Type B pancreatic cell (in vitro differentiated cells): Measurements from ENCODE around the gene MAML2. TPM values are rescaled to one million over a fixed set of nuclear protein-coding genes. Genes with fewer than 3 reads are reported as not detected.

Source experiments
- DNase-seq: peaks from one replicate; pipeline ENCODE4 v3.0.0; 2021; ENCODE audit warnings: mixed read lengths; ENCODE audit not compliant: unreplicated experiment; ENCODE audit errors: extremely low spot score
- H3K27ac Mint-ChIP-seq: 2 replicates; pipeline ENCODE4 v1.8.0; 2021; ENCODE audit warnings: mild to moderate bottlenecking, mixed read lengths
- H3K27me3 Mint-ChIP-seq: 2 replicates; pipeline ENCODE4 v1.8.0; 2021; ENCODE audit warnings: mixed read lengths
- H3K36me3 Mint-ChIP-seq: 2 replicates; pipeline ENCODE4 v1.8.0; 2021; ENCODE audit warnings: mixed read lengths
- H3K4me1 Mint-ChIP-seq: one replicate; pipeline ENCODE4 v1.8.0; 2021; ENCODE audit warnings: mixed read lengths; ENCODE audit not compliant: unreplicated experiment
- H3K4me3 Mint-ChIP-seq: 2 replicates; pipeline ENCODE4 v1.8.0; 2021; ENCODE audit warnings: mild to moderate bottlenecking, mixed read lengths
- H3K9me3 Mint-ChIP-seq: 2 replicates; pipeline ENCODE4 v1.8.0; 2021; ENCODE audit warnings: mixed read lengths
- total RNA-seq: library from RNA; stranded (reverse); gene quantifications from 2 replicates; pipeline ENCODE4 v1.2.1, GENCODE V29; 2021; ENCODE audit warnings: low replicate concordance
- TF ChIP-seq, protein P1 (sequence below): fragments of 200-600 bp; sonication (generic); conservative IDR thresholded peaks from 2 replicates; pipeline ENCODE4 v1.5.0; 2021; ENCODE audit warnings: antibody characterized with exemption, mild to moderate bottlenecking

MAML2 gene
- total RNA-seq, 1 donor from 2014 or later = 20.8 TPM

GRCh38 chr11:96196181-96196662 lies 146.8 kb downstream of the MAML2 start:
- TF ChIP-seq, protein P1, sequence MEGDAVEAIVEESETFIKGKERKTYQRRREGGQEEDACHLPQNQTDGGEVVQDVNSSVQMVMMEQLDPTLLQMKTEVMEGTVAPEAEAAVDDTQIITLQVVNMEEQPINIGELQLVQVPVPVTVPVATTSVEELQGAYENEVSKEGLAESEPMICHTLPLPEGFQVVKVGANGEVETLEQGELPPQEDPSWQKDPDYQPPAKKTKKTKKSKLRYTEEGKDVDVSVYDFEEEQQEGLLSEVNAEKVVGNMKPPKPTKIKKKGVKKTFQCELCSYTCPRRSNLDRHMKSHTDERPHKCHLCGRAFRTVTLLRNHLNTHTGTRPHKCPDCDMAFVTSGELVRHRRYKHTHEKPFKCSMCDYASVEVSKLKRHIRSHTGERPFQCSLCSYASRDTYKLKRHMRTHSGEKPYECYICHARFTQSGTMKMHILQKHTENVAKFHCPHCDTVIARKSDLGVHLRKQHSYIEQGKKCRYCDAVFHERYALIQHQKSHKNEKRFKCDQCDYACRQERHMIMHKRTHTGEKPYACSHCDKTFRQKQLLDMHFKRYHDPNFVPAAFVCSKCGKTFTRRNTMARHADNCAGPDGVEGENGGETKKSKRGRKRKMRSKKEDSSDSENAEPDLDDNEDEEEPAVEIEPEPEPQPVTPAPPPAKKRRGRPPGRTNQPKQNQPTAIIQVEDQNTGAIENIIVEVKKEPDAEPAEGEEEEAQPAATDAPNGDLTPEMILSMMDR = no peak
- Mint-ChIP-seq H3K4me3 (peak overlapping the region; percentile 6), H3K27me3 (no peaks in the 10 kb centered on the region), H3K4me1 (peaks cover 62% of the 10 kb centered on the region), H3K9me3 (peaks cover 10% of the 10 kb centered on the region), H3K27ac (peak overlapping the region; percentile 75), H3K36me3 (peaks cover 22% of the 10 kb centered on the region)
- DNase-seq = no peak

DNA sequence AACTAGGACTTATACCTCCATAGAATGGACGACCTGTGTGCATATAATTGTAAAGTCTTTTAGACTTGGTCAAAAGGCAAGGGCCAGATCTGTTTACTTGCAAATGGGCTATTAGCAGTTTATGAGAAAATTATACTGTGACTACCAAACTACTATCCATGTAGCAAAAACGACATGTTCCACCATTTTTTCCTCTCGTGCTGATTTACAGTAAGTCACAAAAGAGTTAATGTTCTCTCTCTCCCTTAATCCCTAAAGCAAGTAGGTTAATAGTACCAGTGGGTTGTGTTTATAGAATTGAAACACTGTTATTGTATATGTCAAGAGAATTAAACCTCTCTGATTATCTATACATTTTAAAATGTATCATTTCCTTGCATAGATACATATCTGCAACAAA lies 147.3 kb downstream of the MAML2 start:
- peaks cover 56% of the 10 kb centered on the region for H3K4me1 Mint-ChIP-seq
- H3K9me3 Mint-ChIP-seq = peaks cover 10% of the 10 kb centered on the region
- no peaks in the 10 kb centered on the region for H3K27me3 Mint-ChIP-seq
- peak overlapping the region; percentile 6 for H3K4me3 Mint-ChIP-seq
- no peak for DNase-seq
- peaks cover 21% of the 10 kb centered on the region for H3K36me3 Mint-ChIP-seq
- TF ChIP-seq, protein P1 = no peak
- H3K27ac Mint-ChIP-seq = peak overlapping the region; percentile 75

DNA sequence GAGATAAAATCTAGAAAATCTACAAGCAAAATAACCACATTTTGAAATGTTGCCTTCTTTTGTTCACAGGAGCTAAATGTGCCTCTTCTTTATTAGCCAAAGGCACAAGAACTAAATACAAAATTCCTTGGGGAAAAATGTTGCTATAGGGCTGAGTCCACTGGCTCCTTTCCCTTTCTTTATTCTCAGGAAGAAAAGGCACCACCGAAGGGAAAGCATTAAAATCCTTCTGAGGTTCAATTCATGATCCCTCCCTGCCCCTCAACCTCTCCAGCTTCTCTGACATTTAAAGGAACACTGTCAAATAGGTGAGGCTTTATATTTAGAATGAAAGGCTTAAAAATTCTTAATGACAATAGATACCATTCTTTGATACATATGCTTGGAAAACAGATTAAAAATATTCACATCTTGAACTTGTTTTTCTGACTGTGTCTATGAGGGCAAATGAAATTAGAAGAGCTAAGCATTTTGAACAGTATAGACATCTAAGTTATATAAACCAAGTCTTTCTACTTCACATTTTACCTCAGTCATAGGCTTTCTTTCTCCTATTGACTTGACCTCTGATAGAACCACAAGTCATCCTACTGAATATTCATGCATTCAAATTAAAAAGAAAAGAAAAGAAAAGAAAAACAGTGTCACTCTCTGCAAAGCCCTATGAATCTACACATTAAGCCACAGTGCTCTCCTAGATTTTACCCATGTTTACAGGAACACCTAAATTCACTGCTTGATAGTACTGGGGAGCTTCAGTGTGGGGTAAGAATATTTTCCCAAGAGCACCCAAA lies 148.2 kb downstream of the MAML2 start:
- no peaks in the 10 kb centered on the region for H3K27me3 Mint-ChIP-seq
- no peak for DNase-seq
- H3K27ac Mint-ChIP-seq = peak overlapping the region; percentile 35
- TF ChIP-seq, protein P1 = no peak
- peaks cover 5% of the 10 kb centered on the region for H3K9me3 Mint-ChIP-seq
- H3K36me3 Mint-ChIP-seq = peaks cover 20% of the 10 kb centered on the region
- peak overlapping the region; percentile 34 for H3K4me3 Mint-ChIP-seq
- peaks cover 47% of the 10 kb centered on the region for H3K4me1 Mint-ChIP-seq

DNA sequence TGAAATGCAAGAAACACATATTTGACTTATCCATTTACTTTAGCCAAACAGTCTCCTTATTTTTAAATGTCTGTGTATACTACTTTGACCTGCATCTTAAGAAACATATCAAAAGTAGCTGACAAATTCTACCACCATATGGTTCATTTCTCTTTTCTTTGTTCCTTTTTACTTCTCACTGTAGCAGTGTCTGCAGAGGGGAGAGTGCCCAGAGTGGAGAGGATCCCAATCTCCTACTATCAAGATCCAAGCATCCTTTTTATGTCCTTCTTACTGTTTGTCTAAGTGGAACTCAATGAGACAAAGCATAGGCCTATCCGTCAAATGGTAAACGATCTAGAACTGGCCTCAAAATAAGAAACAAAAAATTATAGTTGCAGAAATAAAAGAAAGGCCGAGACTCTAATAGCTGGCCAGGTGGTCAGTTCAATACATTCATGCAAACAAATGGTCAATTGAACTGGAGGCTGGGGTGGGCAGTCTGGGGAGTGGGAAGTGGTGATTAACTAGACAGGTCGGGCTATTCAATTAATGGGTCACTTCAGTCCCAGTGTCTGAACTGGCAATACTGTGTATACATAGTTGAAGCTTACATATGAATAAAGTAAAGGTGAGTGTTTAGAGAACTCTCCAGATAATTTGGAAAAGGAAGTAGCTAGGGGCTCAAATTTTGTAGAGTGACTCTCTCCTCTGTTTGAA lies 149.1 kb downstream of the MAML2 start:
- Mint-ChIP-seq H3K4me1 (peaks cover 41% of the 10 kb centered on the region), H3K36me3 (peaks cover 15% of the 10 kb centered on the region), H3K27me3 (no peaks in the 10 kb centered on the region), H3K4me3 (no peak overlapping the region), H3K27ac (peak overlapping the region; percentile 8), H3K9me3 (peaks cover 5% of the 10 kb centered on the region)
- TF ChIP-seq, protein P1 = no peak
- no peak for DNase-seq

- Mint-ChIP-seq H3K27ac (no peak overlapping the region), H3K27me3 (no peaks in the 10 kb centered on the region), H3K4me3 (no peak overlapping the region), H3K9me3 (peaks cover 5% of the 10 kb centered on the region), H3K36me3 (peaks cover 8% of the 10 kb centered on the region), H3K4me1 (peaks cover 41% of the 10 kb centered on the region)
- TF ChIP-seq, protein P1 = no peak
- no peak for DNase-seq
Measured at GRCh38 chr11:96191752-96192151, 151.2 kb downstream of the MAML2 start.
